Neuronal stem cell (in vitro differentiated cells): ENCODE measurements around the gene SSR1.
"Not testable (repeated sequence)": the region's sequence is repeated elsewhere in the genome, so short reads cannot be mapped to it uniquely, and the experiment has no call there.

Source experiments
- DNase-seq: peaks from one replicate; pipeline ENCODE4 v3.0.0-alpha.2; 2013; ENCODE audit warnings: low spot score
- H2AFZ ChIP-seq: one replicate; pipeline ENCODE4 v1.6.1; 2013; ENCODE audit warnings: mild to moderate bottlenecking, low read length, inconsistent platforms
- H2AK5ac ChIP-seq: 2 replicates; pipeline ENCODE4 v1.6.1; 2013; ENCODE audit warnings: low read depth, mild to moderate bottlenecking, inconsistent platforms, low read length, moderate library complexity, mixed read lengths
- H2BK120ac ChIP-seq: 2 replicates; pipeline ENCODE4 v1.6.1; 2013; ENCODE audit warnings: low read depth, mild to moderate bottlenecking, inconsistent platforms, low read length, moderate library complexity, mixed read lengths
- H2BK12ac ChIP-seq: one replicate; pipeline ENCODE4 v1.6.1; 2013; ENCODE audit warnings: low read length, inconsistent platforms
- H2BK15ac ChIP-seq: 2 replicates; pipeline ENCODE4 v1.6.1; 2013; ENCODE audit warnings: mild to moderate bottlenecking, low read length, inconsistent platforms, mixed read lengths
- H2BK5ac ChIP-seq: one replicate; pipeline ENCODE4 v1.6.1; 2013; ENCODE audit warnings: inconsistent platforms, mild to moderate bottlenecking, low read length, moderate library complexity
- H3K14ac ChIP-seq: one replicate; pipeline ENCODE4 v1.6.1; 2013; ENCODE audit warnings: low read length, inconsistent platforms
- H3K18ac ChIP-seq: 2 replicates; pipeline ENCODE4 v1.6.1; 2013; ENCODE audit warnings: low read length, inconsistent platforms
- H3K23ac ChIP-seq: 2 replicates; pipeline ENCODE4 v1.6.1; 2013; ENCODE audit warnings: low read depth, mild to moderate bottlenecking, mixed read lengths, low read length, inconsistent platforms; ENCODE audit not compliant: poor library complexity
- H3K27ac ChIP-seq: replicated peaks from 3 replicates; pipeline ENCODE4 v1.5.1; 2013; ENCODE audit warnings: low read length, inconsistent platforms
- H3K27me3 ChIP-seq, 3 experiments: 2 replicates each; pipeline ENCODE4 v1.6.1; 2013; ENCODE audit warnings: low read length in 3 of 3, mild to moderate bottlenecking in 2 of 3, inconsistent platforms in 1 of 3, low read depth in 1 of 3, mixed read lengths in 1 of 3, moderate library complexity in 1 of 3; ENCODE audit not compliant: control insufficient read depth in 3 of 3, insufficient read depth in 3 of 3
- H3K36me3 ChIP-seq, 2 donors: replicated peaks in 1 of 2; 2 replicates each; pipeline ENCODE4 v1.6.1; 2013; ENCODE audit warnings: low read length in 2 of 2; ENCODE audit not compliant: control insufficient read depth in 2 of 2, insufficient read depth in 2 of 2
- H3K4ac ChIP-seq: 2 replicates; pipeline ENCODE4 v1.6.1; 2013; ENCODE audit warnings: inconsistent platforms, mild to moderate bottlenecking, low read length, moderate library complexity
- H3K4me1 ChIP-seq, 2 donors: 1 replicate in 1 of 2; 2 replicates in 1 of 2; pipeline ENCODE4 v1.6.1; 2013; ENCODE audit warnings: low read length in 2 of 2, low read depth in 1 of 2; ENCODE audit not compliant: control insufficient read depth in 2 of 2, insufficient read depth in 1 of 2
- H3K4me2 ChIP-seq: one replicate; pipeline ENCODE4 v1.6.1; 2013; ENCODE audit warnings: mild to moderate bottlenecking, low read length, inconsistent platforms; ENCODE audit not compliant: insufficient read depth, poor library complexity, severe bottlenecking
- H3K4me3 ChIP-seq, 2 donors: 2 replicates each; pipeline ENCODE4 v1.5.1; 2013; ENCODE audit warnings: low read length in 2 of 2, mild to moderate bottlenecking in 2 of 2, inconsistent platforms in 1 of 2, moderate library complexity in 1 of 2
- H3K79me1 ChIP-seq: one replicate; pipeline ENCODE4 v1.6.1; 2013; ENCODE audit warnings: low read depth, mild to moderate bottlenecking, inconsistent platforms, low read length, moderate library complexity
- H3K9ac ChIP-seq: one replicate; pipeline ENCODE4 v1.6.1; 2013; ENCODE audit warnings: mild to moderate bottlenecking, low read depth, low read length, inconsistent platforms; ENCODE audit not compliant: poor library complexity
- H3K9me3 ChIP-seq, 2 donors: replicated peaks in 1 of 2; 2 replicates each; pipeline versions ENCODE3 to v1.6.1; 2013; ENCODE audit warnings: low read length in 2 of 2, mild to moderate bottlenecking in 2 of 2, inconsistent platforms in 1 of 2, low read depth in 1 of 2, mixed read lengths in 1 of 2, moderate library complexity in 1 of 2; ENCODE audit not compliant: control insufficient read depth in 2 of 2, insufficient read depth in 1 of 2
- H4K8ac ChIP-seq: one replicate; pipeline ENCODE4 v1.6.1; 2013; ENCODE audit warnings: low read depth, mild to moderate bottlenecking, inconsistent platforms, low read length, moderate library complexity
- H4K91ac ChIP-seq: one replicate; pipeline ENCODE4 v1.6.1; 2013; ENCODE audit warnings: low read length, low read depth, mild to moderate bottlenecking, inconsistent platforms; ENCODE audit not compliant: poor library complexity
- WGBS, 2 donors: extraction: QIAGEN DNeasy Blood & Tissue Kit; methylation state at CpG; one replicate each; pipeline ENCODE4 v1.1.7; 2013; ENCODE audit warnings: missing lambda C conversion rate in 2 of 2, mixed read lengths in 1 of 2; ENCODE audit not compliant: insufficient read length in 2 of 2, insufficient replicate concordance in 1 of 2; ENCODE audit errors: extremely low coverage in 2 of 2; 5-methylcytosine and 5-hydroxymethylcytosine counted together

SSR1 gene

GRCh38 chr6:7263519-7263805 is 49.5 kb downstream of the SSR1 start:
- H2BK12ac ChIP-seq, H2BK120ac ChIP-seq, H3K9ac ChIP-seq: not testable (repeated sequence)

DNA sequence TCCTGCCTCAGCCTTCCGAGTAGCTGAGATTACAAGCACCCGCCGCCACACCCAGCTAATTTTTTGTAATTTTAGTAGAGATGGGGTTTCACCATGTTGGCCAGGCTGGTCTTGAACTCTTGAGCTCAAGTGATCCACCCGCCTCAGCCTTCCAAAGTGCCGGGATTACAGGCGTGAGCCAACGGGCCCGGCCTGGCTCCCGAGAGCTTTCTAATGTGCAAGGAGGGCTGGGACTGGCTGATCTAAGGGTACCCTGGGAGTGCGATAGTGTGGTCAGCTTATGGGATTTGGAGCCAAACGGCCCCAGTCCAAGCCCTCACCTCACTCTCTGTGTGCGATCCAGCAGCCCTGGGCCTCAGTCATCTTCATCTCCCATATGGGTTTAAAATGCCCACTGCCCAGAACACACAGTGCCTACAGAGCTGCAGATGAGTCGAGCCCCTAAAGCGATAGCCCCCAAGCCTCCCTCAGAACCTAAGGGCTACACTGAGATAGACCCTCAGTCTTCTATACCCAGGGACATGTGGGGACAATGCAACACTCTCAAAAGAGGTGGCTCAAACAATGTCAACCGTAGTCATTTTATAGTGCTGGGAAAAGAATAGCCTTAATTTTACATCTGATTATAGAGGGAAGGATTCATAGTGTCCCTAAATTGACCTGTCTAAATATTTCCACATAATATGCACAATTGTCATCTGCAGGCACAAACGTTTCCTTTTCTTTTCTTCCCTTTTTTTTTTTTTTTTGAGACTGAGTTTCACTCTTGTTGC is 50.1 kb downstream of the SSR1 start:
- H2AK5ac ChIP-seq, result peak overlapping the region; percentile 15
- no peaks in the 10 kb centered on the region for H3K79me1 ChIP-seq
- H3K23ac ChIP-seq, result no peak overlapping the region
- no peak overlapping the region for H2BK5ac ChIP-seq
- no peak for DNase-seq
- no peak overlapping the region for H3K18ac ChIP-seq
- peaks cover 0 to 4% of the 10 kb centered on the region in 2 donors for H3K9me3 ChIP-seq
- WGBS, 2 donors, result no CpG with 5 or more reads among the region's 16 CpGs
- no peak overlapping the region for H3K9ac ChIP-seq
- H4K91ac ChIP-seq, result no peak overlapping the region
- H3K4ac ChIP-seq, result no peak overlapping the region
- H2BK15ac ChIP-seq, result no peak overlapping the region
- H3K14ac ChIP-seq, result no peak overlapping the region
- H3K4me1 ChIP-seq, result peaks cover 6 to 12% of the 10 kb centered on the region in 2 donors
- no peak overlapping the region for H3K4me2 ChIP-seq
- no peak overlapping the region for H2BK12ac ChIP-seq
- H3K4me3 ChIP-seq, result no peak overlapping the region
- no peak overlapping the region for H4K8ac ChIP-seq
- H3K27ac ChIP-seq, result no peak overlapping the region
- H3K36me3 ChIP-seq, result no peaks in the 10 kb centered on the region
- H3K27me3 ChIP-seq, result no peaks in the 10 kb centered on the region
- H2AFZ ChIP-seq, result no peak overlapping the region
- no peak overlapping the region for H2BK120ac ChIP-seq

More at GRCh38 chr6:7263519-7263805, 49.5 kb downstream of the SSR1 start:
- H3K18ac ChIP-seq, H2BK15ac ChIP-seq, DNase-seq, H3K4me2 ChIP-seq, H4K91ac ChIP-seq, H3K27me3 ChIP-seq, H2BK5ac ChIP-seq, H2AK5ac ChIP-seq, H3K36me3 ChIP-seq, H3K14ac ChIP-seq, H3K23ac ChIP-seq, H3K4ac ChIP-seq, H4K8ac ChIP-seq, H3K4me3 ChIP-seq, H2AFZ ChIP-seq, H3K79me1 ChIP-seq, H3K9me3 ChIP-seq, H3K27ac ChIP-seq: not testable (repeated sequence)
- H3K4me1 ChIP-seq, result peaks cover 6 to 12% of the 10 kb centered on the region in 2 donors
- WGBS, 2 donors, result no CpG with 5 or more reads among the region's 9 CpGs

DNA sequence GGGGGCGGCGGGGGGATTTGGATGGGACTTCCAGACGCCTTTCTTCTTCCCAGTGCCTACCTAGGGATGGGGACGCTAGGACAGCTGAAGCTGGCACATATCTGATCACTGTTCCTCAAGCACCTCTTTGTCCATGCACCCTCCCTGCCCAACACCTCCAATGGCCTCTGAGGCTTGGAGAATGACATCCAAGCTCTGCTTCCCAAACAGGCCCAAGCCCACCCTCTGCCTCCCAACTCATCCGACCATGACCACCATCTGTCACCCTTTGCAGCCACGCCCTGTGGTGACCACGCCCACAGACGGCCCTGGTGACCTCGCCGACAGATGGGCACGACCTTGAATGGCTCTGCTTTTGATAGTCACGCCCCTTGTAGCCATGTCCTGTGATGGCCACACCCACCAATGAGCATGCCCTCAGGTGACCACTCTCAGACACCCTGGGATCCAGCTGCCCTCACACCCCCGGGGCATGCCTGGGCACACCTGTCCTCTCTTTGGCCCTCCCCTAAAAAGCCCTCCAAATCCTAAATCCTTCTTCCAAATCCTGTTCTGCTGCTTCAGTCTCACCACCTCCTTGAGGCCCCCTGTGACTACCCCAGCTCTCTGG is 51.0 kb downstream of the SSR1 start:
- Histone ChIP-seq H4K91ac (no peak overlapping the region), H3K27ac (no peak overlapping the region), H3K27me3 (no peaks in the 10 kb centered on the region), H2AK5ac (peak overlapping the region; percentile 89), H2BK15ac (peak overlapping the region; percentile 86), H2BK12ac (peak overlapping the region; percentile 99), H3K18ac (peak overlapping the region; percentile 92), H2AFZ (peak overlapping the region; percentile 96), H3K23ac (peak overlapping the region; percentile 62), H3K14ac (peak overlapping the region; percentile 39), H3K79me1 (no peaks in the 10 kb centered on the region), H2BK5ac (peak overlapping the region; percentile 33), H3K4me2 (peak overlapping the region; percentile 79), H3K9ac (peak overlapping the region; percentile 57), H4K8ac (peak overlapping the region; percentile 93), H2BK120ac (no peak overlapping the region), H3K4ac (peak overlapping the region; percentile 39), H3K4me1 (peaks cover 6 to 12% of the 10 kb centered on the region in 2 donors), H3K36me3 (no peaks in the 10 kb centered on the region), H3K9me3 (peaks cover 0 to 4% of the 10 kb centered on the region in 2 donors), H3K4me3 (peak overlapping the region; percentile 54 to 78)
- DNase-seq, result no peak
- no CpG with 5 or more reads among the region's 13 CpGs for WGBS, 2 donors

- peak overlapping the region; percentile 78 for H4K8ac ChIP-seq
- peak overlapping the region; percentile 58 for H3K27ac ChIP-seq
- peak overlapping the region; percentile 33 for H2BK5ac ChIP-seq
- H3K36me3 ChIP-seq, result no peaks in the 10 kb centered on the region
- peak overlapping the region; percentile 86 for H2BK15ac ChIP-seq
- H3K4me3 ChIP-seq, result peak overlapping the region; percentile 54 to 78
- H3K9ac ChIP-seq, result peak overlapping the region; percentile 87
- H3K9me3 ChIP-seq, result peaks cover 0 to 6% of the 10 kb centered on the region in 2 donors
- no peak overlapping the region for H4K91ac ChIP-seq
- peak overlapping the region; percentile 79 for H3K4me2 ChIP-seq
- peak overlapping the region; percentile 96 for H2AFZ ChIP-seq
- no peaks in the 10 kb centered on the region for H3K79me1 ChIP-seq
- H3K23ac ChIP-seq, result peak overlapping the region; percentile 19
- peak overlapping the region; percentile 99 for H2BK12ac ChIP-seq
- DNase-seq, result peak; percentile 90
- no CpG with 5 or more reads among the region's 43 CpGs for WGBS, 2 donors
- no peaks in the 10 kb centered on the region for H3K27me3 ChIP-seq
- H3K14ac ChIP-seq, result peak overlapping the region; percentile 5
- peaks cover 6 to 12% of the 10 kb centered on the region in 2 donors for H3K4me1 ChIP-seq
- no peak overlapping the region for H2AK5ac ChIP-seq
- no peak overlapping the region for H3K4ac ChIP-seq
- H3K18ac ChIP-seq, result peak overlapping the region; percentile 97
- H2BK120ac ChIP-seq, result no peak overlapping the region
Observed at GRCh38 chr6:7261032-7261841, 51.8 kb downstream of the SSR1 start.
